GM19455 (cell line): ENCODE results near the gene TNFSF18.

Source experiments
- ATAC-seq: cut with Tn5 transposase; IDR thresholded peaks from one replicate; pipeline ENCODE4 v1.9.1; 2021; ENCODE audit not compliant: unreplicated experiment

Gene TNFSF18

DNA sequence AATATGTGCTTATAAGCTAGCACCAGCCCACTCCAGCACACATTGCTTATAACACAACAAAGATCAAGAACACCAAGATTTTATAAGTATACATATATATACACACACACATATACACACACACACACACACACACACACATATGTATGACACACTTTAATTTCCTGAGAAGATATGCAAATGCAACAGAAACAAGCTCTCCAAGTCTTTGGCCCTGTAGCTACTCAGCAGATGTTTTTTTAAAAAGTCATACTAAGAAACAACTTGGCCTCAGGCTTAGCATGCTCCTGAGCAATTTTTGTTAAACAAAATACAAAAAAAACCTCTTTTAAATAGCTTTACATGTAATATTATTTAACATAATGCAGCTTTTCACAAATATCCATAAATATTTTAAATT, 11.1 kb downstream of the TNFSF18 start:
- no peak for ATAC-seq

DNA sequence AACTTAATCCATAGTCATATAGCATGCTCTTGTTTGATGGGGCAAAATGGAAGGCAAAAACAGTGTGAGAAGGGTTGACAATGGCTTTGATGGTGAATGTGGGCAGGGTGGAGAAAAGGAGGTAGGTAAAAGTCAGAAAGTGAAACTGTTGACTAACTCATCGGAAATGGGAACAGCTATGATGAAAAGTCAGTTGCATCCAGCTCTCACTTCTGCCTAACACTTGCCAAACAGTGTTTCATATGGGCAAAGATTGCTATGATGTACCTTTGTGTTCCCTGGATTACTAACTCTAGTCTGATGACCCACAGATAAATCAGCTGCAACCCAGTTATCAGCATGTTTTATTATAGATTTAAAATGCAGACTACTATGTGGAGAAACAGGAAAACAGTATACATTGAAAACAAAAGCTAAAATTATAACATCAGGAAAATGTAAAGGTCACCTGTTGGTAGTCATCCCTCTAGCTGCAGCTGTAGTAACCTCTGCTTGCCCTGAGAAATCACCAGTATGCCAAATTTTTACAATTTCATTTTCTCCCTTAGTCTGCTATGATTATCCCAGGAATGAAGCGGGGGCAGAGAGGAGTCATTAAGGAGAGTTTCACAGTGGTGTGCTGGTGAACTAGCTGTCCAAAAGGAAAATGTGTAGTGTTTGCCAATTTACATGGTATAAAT, 11.7 kb downstream of the TNFSF18 start:
- ATAC-seq: no peak

DNA sequence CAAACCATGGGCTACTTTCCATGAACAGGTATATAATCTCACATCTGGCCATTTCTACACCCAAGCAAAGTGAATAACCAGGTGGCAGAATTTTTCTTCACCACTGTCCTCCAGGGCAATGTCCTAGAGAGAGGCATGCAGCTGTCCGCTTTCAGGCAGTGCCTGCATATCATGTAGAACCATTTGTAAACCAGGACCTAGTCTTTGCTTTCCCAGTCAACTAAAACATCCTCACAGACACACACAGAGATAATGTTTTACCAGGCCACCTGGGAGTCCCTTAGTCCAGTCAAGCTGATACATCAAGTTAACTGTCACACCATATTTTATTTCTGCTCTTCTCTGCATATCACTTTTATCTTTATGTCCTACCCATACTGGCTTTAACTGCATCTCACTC, 26.2 kb downstream of the TNFSF18 start:
- ATAC-seq: no peak

DNA sequence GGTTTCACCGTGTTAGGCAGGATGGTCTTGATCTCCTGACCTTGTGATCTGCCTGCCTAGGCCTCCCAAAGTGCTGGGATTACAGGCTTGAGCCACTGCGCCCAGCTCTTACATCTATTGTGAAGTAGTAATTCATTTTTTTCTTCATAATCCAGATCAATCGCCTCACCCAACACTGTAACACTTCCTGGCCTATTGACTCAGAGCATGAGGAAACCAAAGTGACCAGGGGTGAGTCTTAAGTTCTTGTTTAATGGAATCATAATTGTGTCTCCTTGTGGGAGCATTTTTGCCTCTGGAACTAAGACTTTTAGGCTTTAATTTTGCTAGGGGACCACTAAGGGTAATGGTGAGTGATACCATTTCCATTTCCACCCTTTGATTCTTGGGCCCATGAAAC, 27.4 kb downstream of the TNFSF18 start:
- no peak for ATAC-seq

DNA sequence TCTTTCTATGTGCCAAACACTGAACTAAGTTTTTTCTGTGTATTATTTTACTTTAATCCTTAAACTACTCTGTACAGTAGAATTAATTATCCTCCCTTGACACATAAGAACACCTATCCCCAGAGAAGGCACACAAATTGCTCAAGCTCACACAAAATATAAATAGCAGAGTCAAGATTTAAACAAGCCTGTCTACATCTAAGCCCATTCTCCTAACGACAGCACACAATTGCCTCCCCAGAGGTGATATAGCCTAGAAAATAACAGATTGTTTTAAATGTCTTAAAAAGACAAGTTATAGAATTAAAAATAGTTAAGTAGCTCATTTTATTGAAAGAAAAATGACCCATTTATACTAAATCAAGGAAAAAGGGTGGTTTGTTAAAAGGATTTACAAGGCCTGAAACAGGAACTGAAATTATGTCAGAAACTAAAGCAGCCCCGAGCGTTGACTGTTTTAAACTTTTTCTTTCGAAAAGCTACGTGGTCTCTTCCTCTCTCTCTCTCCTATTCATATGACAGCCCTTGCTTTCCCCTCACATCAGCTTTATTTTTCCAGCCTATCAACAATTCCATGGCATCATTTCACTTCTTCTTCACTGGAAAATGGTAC, 30.5 kb downstream of the TNFSF18 start:
- ATAC-seq: peak; percentile 86

DNA sequence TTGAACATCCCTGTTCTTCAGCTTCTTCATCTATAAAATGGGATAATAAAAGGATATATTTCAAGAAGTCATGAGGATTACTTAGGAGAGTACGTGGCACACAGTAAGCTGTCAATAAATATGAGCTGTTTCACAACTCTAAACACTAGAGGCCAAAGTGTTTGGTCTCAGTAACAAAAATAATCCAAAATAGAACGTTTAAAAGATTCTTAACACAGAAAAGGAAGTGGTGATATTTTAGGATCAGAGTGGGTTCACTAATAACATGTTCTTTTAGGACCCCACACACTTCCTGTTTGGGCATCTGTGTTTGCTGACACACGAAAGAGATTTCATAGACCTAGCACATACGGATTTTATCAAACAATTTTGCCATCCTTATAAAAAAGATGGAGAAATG, 32.9 kb downstream of the TNFSF18 start:
- ATAC-seq: peak; percentile 39

DNA sequence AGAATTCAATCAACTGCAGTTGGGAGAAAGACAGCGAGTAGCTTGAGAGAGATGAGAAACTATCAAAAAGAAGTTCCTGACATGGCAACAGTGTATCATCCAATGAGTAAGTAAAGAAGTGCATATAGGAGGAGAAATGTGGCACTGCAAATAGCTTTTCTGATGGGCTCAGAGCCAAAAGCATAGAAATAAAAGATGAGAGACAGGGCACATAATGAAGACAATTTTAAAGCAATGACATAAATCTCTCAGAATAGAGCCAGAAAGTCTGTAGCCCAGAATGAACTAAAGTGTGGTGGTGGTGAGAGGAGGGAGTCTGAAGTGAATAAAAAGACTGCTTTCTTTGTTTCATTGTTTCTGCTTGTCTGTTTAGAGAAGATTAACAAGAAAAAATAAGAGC, 34.3 kb downstream of the TNFSF18 start:
- ATAC-seq: no peak

DNA sequence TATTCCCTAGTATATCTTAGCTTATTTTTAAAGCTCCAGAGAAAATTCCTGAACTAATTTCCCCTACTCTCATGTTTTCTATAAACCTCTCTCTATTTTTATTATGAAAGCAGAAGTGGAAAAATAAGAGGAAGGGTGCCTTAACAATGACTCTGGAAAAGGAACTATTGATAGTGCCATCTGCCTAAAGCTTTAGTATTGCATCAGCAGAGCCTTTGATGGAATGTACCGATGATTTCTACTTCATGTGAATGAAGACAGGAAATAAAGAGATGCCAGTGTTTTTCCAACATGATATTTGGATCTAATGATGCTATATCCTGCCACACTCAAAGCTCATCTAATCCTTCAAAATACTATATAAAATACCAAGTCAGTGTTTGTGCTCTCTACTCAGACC, 35.1 kb downstream of the TNFSF18 start:
- ATAC-seq: no peak

DNA sequence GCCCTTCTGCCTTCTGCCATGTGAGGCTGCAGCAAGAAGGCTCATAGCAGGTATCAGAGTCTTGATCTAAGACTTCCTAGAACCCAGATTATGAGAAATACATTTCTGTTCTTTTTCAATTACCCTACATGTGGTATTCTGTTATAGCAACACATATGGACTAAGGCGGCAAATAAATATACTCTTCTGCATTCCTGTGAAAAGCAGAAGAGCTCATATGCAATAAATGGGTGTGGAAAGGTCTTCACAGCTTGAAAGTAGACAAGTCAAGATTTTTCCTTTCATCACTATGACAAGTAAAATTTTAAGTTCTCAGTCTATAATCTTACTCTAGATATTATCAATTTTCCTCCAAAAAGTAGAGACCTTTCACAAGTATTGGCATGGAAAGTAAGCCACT, 36.6 kb downstream of the TNFSF18 start:
- no peak for ATAC-seq

DNA sequence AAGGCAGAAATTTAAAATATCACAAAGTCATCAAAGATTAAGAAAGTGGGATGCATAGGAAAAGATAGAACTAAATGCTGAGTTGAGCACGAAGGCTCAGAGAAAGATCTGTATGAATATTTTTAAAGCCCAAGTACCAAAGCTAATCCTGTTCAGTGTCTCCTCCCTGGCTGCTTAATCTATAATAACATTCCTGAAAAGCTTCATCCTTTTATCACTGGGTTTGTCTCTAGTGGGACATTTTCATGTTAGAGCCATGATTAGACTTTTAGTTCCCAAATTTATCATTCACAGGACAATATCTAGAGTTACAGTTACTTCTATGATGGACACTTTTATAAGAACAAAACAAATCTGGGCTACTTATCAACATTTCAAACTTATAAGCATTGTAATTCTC, 38.6 kb downstream of the TNFSF18 start:
- no peak for ATAC-seq

DNA sequence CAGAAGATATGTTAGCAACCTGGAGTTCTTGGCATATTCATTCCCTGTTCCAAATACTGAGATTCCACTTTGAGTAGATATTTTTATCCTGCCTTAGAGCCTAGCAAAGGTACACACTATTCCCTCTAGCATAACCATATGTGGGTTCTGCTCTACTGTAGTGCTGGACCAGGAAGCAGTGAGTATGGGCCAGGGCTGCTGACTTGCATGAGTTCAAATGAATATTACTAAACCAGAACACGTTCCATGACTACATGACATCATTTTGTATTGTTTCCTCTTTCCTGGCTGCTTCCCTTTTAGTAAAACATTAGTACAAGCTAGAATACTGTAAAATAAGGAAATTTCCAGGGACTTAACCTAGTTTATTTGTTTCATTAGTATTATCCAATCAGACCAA, 41.1 kb downstream of the TNFSF18 start:
- no peak for ATAC-seq

DNA sequence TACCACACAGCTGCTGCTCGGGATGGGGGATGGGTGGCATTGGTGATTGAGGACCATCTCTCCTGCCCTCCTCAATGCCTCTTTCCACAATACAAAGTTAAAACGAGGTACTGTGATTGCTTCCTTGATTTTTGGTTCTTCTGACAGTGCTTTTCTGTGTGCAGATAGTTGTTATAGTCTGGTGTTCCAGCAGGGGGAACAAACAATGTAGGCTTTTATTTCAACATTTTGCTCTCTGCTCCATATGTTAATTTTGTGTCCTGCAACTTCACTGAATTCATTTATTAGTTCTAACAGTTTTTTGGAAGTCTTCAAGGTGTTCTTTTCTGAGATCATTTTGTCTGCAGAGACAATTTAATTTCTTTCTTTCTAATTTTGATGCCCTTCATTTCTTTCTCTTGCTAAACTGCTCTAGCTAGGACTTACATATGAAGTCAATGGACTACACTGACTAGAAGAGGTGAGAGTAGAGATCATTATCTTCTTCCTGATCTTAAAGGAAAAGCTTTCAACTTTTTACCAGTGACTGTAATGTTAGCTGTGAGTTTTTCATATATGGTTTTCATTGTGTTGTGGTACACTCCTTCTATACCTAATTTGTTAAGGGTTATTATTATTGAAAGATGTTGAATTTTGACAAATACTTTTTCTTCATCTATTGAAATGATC, 45.4 kb downstream of the TNFSF18 start:
- ATAC-seq: no peak

DNA sequence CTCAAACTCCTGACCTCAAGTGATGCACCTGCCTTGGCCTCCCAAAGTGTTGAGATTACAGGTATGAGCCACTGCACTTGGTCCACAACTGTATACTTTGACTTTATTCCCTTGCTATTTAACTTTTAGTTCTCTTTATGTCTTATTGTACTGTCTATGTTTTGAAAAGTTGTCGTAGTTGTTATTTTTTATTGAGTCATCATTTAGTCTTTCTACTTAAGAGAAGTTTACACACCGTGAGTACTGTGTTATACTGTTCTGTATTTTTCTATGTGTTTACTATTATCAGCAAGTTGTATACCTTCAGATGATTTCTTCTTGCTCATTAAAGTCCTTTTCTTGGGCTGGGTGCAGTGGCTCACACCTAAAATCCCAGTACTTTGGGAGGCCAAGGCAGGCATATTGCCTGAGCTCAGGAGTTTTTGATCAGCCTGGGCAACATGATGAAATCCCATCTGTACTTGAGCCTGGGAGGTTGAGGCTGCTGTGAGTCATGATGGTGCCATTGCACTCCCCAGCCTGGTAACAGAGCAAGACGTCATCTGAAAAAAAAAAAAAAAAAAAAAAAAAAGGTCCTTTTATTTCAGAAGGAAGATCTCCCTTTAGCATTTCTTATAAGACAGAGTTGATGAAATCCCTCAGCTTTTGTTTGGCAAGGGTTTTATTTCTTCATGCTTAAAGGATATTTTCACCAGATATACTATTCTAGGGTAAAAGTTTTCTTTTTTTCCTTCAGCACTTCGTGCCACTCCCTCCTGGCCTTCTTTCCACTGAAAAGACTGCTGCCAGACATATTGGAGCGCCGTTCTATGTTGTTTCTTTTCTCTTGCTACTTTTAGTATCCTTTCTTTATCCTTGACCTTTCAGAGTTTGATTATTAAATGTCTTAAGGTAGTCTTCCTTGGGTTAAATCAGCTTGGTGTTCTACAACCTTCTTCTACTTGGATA, 47.6 kb downstream of the TNFSF18 start:
- no peak for ATAC-seq

DNA sequence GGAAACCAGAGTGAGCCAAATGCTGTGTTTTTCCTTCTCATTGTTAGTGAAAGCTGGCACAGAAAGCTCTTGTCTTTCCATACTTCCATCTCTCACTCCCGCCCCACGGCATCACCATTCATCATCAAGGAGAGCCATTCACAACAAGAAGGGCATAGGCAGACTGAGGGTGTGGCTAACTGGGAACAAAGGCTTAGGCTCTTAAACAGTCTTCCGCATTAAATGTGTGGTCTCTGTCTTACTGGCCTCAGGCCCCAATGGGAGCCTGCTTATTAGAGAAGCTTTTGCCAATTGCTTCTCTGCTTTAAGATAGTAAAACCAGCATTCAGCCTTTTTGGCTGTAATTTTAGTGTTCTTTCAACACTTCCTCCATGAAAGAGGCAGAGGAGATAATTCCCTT, 51.4 kb downstream of the TNFSF18 start:
- no peak for ATAC-seq

DNA sequence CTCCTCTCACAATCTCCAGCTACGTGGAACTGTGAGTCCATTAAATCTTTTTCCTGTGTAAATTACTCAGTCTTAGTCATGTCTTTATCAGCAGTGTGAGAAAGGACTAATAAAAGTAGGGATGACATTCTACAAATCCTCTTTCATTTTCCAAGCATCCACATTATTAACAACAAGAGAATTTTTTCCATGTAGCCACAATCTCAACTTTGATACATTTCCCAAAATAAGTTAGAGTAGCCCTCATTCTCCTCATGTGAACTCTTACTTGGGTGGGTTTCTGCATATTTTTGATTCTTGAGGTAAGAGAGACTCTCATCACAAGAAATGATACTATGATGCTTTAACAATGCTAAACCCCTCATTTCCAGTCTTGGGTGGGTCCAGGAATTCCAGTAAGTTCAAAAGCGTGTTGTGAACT, 52.8 kb downstream of the TNFSF18 start:
- ATAC-seq: no peak

DNA sequence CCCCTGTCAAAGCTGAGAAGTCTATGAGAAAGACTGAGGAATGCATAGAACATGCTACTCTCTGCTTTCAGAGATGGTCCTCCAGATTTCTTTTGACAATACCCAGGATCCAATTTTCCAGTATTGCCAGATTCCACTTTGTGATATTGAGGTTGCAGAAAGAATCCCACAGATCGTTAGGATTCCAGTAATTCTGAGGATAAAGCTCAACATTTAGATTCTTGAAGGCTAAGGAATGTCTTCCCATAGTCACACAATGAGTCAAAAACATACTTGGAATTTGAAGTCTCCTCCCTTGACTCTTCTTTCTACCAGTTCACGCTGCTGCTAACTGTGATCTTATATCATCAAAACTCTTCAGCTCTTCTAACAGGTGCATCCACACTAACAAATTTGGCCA, 57.1 kb downstream of the TNFSF18 start:
- ATAC-seq: no peak

DNA sequence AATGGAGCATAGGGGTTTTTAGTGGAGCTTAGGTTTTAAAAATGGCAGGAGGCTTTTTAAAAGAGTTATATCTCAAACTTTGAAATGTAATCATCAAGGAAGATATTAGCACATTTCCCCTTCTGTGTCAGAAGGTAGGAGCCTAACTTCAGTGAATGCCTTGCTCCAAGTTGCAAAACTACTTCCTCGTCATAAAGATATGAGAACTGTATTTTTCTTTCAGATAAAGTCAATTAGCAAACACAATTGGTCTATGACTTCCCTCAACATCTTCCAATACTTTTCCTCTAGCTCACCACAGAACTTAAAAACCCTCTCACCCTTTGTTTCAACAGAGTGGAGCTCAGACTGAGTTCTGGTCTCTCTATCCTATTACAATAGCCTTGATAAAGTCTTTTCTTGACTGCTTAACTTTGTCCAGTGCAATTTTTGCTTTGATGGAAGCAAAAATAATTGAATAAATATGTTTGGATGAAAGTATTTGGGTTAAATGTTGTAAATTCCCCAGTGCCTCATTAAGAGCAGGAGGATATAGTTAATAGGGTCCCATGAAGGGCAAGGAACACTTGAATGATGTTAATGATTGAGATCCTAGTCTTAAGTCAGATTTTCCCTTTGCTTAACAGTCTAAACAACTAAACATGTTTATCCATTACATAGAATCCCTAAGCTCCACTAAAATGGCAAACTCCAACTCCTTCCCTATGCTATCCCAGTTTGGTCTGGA, 58.9 kb downstream of the TNFSF18 start:
- no peak for ATAC-seq

DNA sequence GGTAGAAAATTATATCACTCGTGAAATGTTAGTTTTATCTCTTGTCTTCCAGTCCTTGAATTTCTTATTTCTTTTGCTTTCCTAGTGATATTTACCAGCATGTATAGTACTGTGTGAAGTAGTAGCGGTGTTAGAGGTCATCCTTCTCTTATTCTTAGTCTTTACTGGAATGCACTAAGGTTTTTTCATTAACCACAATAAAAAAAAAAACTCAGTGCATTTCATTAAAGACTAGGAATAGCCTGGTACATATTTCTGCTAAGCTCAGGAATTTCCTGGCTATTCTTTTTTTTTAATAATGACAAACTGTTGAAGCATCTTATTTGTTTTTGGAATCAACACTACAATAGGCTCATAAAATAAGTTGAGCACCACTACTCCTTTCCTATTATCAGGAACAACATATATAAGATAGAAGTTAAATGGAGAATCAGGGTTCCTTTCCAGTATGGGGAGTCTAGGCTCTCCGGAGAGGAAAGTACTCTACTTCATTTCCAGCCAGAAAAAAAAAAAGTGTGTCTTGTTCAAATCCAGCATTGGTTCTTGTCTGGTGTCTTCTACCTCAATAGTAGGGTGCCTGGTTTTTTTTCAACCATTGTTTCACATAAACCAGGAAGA, 60.0 kb downstream of the TNFSF18 start:
- no peak for ATAC-seq
